ENCODE data around the gene SLX4IP. TPM values are rescaled to one million over a fixed set of nuclear protein-coding genes. Genes with fewer than 3 reads are reported as not detected.

The SLX4IP gene
- total RNA-seq, 4 donors from 2014 or later = 2.4 to 5.4 (median 4.1) TPM

DNA sequence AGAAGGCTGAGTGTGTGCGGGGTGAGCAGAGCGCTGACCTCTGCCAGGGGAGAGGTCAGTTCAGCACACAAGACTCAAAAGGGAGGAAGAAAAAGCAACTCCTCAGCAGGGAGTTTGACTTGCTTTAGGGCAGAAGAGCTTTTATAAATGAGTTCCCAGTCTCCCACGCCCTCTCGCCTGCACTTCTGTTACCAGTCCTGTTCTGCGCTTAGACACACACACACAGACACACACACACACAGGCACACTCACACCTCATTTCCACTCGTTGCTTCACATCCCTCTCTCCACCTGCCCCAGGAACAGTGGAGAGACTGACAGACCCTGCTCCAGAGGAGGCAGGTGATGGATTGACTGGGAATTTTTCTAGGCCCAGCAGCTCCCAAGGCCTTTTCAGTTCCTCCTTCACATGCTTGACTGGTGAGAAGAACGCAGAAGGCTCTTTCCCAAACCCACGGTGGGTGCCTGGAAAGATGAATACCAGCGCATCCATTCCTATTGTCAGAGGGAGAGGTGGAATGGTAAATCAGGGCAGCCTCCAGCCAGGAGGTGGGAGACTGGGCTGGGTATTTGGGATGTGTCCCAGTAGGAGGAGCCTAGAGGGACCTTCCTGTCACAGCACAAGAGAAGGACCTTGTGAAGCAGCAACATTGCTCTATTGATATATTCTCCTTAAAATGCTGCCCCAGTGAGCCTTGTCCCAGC is 195.0 kb downstream of the SLX4IP start:
- TF ChIP-seq, protein P1, sequence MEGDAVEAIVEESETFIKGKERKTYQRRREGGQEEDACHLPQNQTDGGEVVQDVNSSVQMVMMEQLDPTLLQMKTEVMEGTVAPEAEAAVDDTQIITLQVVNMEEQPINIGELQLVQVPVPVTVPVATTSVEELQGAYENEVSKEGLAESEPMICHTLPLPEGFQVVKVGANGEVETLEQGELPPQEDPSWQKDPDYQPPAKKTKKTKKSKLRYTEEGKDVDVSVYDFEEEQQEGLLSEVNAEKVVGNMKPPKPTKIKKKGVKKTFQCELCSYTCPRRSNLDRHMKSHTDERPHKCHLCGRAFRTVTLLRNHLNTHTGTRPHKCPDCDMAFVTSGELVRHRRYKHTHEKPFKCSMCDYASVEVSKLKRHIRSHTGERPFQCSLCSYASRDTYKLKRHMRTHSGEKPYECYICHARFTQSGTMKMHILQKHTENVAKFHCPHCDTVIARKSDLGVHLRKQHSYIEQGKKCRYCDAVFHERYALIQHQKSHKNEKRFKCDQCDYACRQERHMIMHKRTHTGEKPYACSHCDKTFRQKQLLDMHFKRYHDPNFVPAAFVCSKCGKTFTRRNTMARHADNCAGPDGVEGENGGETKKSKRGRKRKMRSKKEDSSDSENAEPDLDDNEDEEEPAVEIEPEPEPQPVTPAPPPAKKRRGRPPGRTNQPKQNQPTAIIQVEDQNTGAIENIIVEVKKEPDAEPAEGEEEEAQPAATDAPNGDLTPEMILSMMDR (IDR thresholded peaks at IDR 0.05; ENCODE audit: low read depth) = no peak

DNA sequence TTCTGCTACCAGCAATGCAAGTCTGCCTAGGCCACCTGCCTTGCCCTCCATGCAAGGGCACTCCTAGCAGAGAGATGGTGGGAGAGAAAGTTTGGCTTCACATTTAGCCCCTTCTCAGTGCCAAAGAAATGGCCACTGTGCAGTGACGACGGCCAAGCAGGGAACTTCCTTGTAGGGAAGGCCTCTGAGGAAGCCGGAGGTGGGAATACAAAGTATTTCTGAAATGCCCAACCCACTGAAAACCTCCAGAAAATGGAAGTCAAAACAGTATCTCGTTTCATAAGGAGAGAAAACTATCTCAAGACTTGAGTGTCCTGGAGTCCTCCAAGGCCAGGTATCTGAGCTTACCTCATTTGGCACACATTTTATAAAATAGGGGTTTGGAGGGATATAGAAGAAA is 196.0 kb downstream of the SLX4IP start:
- TF ChIP-seq, protein P1 (IDR thresholded peaks at IDR 0.05; ENCODE audit: low read depth) = no peak

DNA sequence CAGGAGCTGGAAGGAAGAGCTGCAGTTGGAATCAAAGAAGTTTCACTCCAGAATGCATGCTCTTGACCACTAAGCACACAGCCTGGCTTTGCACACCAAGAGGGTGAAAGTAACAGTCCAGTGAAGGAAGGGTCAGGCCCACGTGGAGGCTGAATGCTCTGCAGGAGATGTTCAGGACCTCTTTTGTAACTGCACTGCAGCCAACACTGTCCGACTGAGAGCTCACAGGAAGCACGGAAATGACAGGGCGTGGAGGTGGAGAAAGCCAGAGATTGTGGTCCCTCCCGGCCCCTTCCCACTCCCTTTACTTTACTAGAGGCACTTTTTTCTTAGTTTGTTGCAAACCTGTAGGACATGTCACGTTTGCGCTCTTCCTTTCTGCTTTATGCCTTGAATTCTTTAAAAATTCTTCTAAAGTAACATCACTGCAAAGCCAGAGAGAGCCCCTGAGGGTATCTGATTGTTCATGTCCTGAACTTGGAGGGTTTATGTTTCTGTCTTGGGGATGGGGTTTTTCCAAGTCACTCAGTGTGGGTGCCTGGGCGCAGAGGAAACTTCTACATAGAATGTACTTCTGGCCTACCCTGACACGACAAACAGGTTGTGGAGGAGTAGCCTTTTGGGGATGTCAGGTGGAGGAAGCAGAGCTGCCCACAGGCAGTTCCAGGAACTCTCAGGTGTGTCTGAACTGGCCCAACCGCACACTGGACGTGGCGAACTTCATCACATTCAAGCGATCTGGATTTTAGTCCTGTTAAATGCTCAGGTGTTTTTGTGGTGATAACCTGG is 197.8 kb downstream of the SLX4IP start:
- TF ChIP-seq, protein P1 (IDR thresholded peaks at IDR 0.05; ENCODE audit: low read depth) = no peak

GRCh38 chr20:10633718-10634117 is 198.6 kb downstream of the SLX4IP start:
- TF ChIP-seq, protein P1 (IDR thresholded peaks at IDR 0.05; ENCODE audit: low read depth) = no peak

GRCh38 chr20:10634211-10634610 is 199.1 kb downstream of the SLX4IP start:
- TF ChIP-seq, protein P1 (IDR thresholded peaks at IDR 0.05; ENCODE audit: low read depth) = no peak

GRCh38 chr20:10634683-10635411 is 199.7 kb downstream of the SLX4IP start:
- TF ChIP-seq, protein P1 (IDR thresholded peaks at IDR 0.05; ENCODE audit: low read depth) = no peak

Measured in subcutaneous adipose tissue (tissue), 4 donors.